ENCODE data around the gene MAP4K5. TPM values are rescaled to one million over a fixed set of nuclear protein-coding genes. Genes with fewer than 3 reads are reported as not detected.

MAP4K5 gene
- total RNA-seq, 2 experiments from 2014 or later: 26.2 to 28.1 TPM

- intact Hi-C loops (cut with micrococcal nuclease): no loop called here
- Mint-ChIP-seq H3K4me3 (no peak overlapping the region), H3K4me1 (ENCODE audit: low read depth) (no peaks in the 10 kb centered on the region), H3K9me3 (peaks cover 5% of the 10 kb centered on the region), H3K27ac (no peak overlapping the region), H3K36me3 (ENCODE audit: low read depth) (no peaks in the 10 kb centered on the region), H3K27me3 (no peaks in the 10 kb centered on the region)
- ChIA-PET POLR2A (no interaction called here), CTCF (interaction anchor here (0.6 kb wide), 1 partner anchor 384 kb away, joined by 3 read pairs; no protein-coding TSS in a partner anchor)
- no peak for DNase-seq
- no peak for TF ChIP-seq CTCF (IDR thresholded peaks at IDR 0.05)
- ATAC-seq: no peak
Measured at GRCh38 chr14:50402965-50403364, 129.4 kb downstream of the MAP4K5 start.

- POLR2A ChIA-PET: interaction anchor here (0.7 to 0.9 kb wide), 3 partner anchors 12 to 126 kb away, joined by 3 read pairs; no protein-coding TSS in a partner anchor
- TF ChIP-seq CTCF (IDR thresholded peaks at IDR 0.05): no peak
- no peak overlapping the region for H3K27ac Mint-ChIP-seq
Measured at GRCh38 chr14:50400461-50400860, 131.9 kb downstream of the MAP4K5 start.

GRCh38 chr14:50399251-50400032 is 132.9 kb downstream of the MAP4K5 start:
- POLR2A ChIA-PET: no interaction called here
- intact Hi-C loops (cut with micrococcal nuclease): no loop called here
- H3K4me3 Mint-ChIP-seq: no peak overlapping the region
- ATAC-seq: no peak
- CTCF ChIA-PET: no interaction called here
- TF ChIP-seq CTCF (IDR thresholded peaks at IDR 0.05): no peak
- no peaks in the 10 kb centered on the region for H3K9me3 Mint-ChIP-seq
- DNase-seq: no peak
- H3K27ac Mint-ChIP-seq: no peak overlapping the region
- H3K27me3 Mint-ChIP-seq: peaks cover 5% of the 10 kb centered on the region
- H3K4me1 Mint-ChIP-seq (ENCODE audit: low read depth): peaks cover 10% of the 10 kb centered on the region
- H3K36me3 Mint-ChIP-seq (ENCODE audit: low read depth): peaks cover 2% of the 10 kb centered on the region

More at GRCh38 chr14:50400461-50400860, 131.9 kb downstream of the MAP4K5 start:
- CTCF ChIA-PET: interaction anchor here (1.0 to 1.7 kb wide), 2 partner anchors 21 to 79 kb away, joined by 3 to 5 read pairs; no protein-coding TSS in a partner anchor
- DNase-seq: no peak
- peaks cover 10% of the 10 kb centered on the region for H3K4me1 Mint-ChIP-seq (ENCODE audit: low read depth)
- ATAC-seq: no peak
- peaks cover under 1% of the 10 kb centered on the region for H3K9me3 Mint-ChIP-seq
- peaks cover 2% of the 10 kb centered on the region for H3K36me3 Mint-ChIP-seq (ENCODE audit: low read depth)
- no peak overlapping the region for H3K4me3 Mint-ChIP-seq
- intact Hi-C loops (cut with micrococcal nuclease): no loop called here
- H3K27me3 Mint-ChIP-seq: peaks cover 4% of the 10 kb centered on the region

- CTCF ChIA-PET: interaction anchor here (2.5 kb wide), 1 partner anchor 77 kb away, joined by 14 read pairs; no protein-coding TSS in a partner anchor
Measured at GRCh38 chr14:50398189-50398580, 134.2 kb downstream of the MAP4K5 start.

More at GRCh38 chr14:50398189-50398580, 134.2 kb downstream of the MAP4K5 start:
- H3K27ac Mint-ChIP-seq: no peak overlapping the region
- TF ChIP-seq CTCF (IDR thresholded peaks at IDR 0.05): no peak
- H3K9me3 Mint-ChIP-seq: no peaks in the 10 kb centered on the region
- H3K4me1 Mint-ChIP-seq (ENCODE audit: low read depth): peaks cover 10% of the 10 kb centered on the region
- ATAC-seq: no peak
- peaks cover 5% of the 10 kb centered on the region for H3K27me3 Mint-ChIP-seq
- H3K4me3 Mint-ChIP-seq: no peak overlapping the region
- H3K36me3 Mint-ChIP-seq (ENCODE audit: low read depth): peaks cover 2% of the 10 kb centered on the region
- POLR2A ChIA-PET: interaction anchor here (2.5 kb wide), 1 partner anchor 54 kb away, joined by 7 read pairs; no protein-coding TSS in a partner anchor
- DNase-seq: no peak
- intact Hi-C loops (cut with micrococcal nuclease): no loop called here
